Upper lobe of left lung (tissue), 4 donors: ENCODE data around the gene MPRIP.

Experiments
- EP300 ChIP-seq, 4 donors: sonication (generic); formaldehyde crosslinking; IDR thresholded peaks; one replicate each; pipeline ENCODE4 v1.5.1; 2017; ENCODE audit warnings: antibody characterized with exemption in 4 of 4, control low read depth in 2 of 4
- POLR2A ChIP-seq, 4 donors: fragments of 450-650 bp; IDR thresholded peaks; one replicate each; pipeline ENCODE4 v1.5.1; 2016 to 2017; ENCODE audit warnings: antibody characterized with exemption in 4 of 4, mild to moderate bottlenecking in 2 of 4
- POLR2AphosphoS5 ChIP-seq, 2 donors: sonication (generic); formaldehyde crosslinking; IDR thresholded peaks; one replicate each; pipeline ENCODE4 v1.5.1; 2017; ENCODE audit warnings: antibody characterized with exemption in 2 of 2
- TF ChIP-seq, protein P1 (sequence below), 6 experiments: fragments of 450-650 bp in 4 of 6; fragments of 200-600 bp in 2 of 6; sonication (generic) in 2 of 6; IDR thresholded peaks; one replicate each; pipeline ENCODE4 v1.5.1; 2016 to 2019; ENCODE audit warnings: antibody characterized with exemption in 6 of 6

DNA sequence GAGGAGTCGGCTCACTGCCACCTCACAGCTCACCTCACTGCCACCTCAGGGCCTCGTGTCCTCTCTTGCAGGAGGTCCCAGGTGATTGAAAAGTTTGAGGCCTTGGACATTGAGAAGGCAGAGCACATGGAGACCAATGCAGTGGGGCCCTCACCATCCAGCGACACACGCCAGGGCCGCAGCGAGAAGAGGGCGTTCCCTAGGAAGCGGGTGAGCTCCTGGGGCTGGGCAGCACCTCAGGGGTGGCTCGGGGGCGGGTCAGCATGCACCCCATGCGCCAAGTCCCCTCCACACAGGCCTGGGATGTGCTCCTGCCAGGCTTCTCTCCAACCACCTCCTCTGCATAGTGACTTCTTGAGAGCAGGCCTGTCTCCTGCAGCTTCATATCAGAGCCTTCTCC lies 100.3 kb downstream of the MPRIP start:
- TF ChIP-seq EP300 (IDR thresholded peaks at IDR 0.05), result no peak
- TF ChIP-seq, protein P1, sequence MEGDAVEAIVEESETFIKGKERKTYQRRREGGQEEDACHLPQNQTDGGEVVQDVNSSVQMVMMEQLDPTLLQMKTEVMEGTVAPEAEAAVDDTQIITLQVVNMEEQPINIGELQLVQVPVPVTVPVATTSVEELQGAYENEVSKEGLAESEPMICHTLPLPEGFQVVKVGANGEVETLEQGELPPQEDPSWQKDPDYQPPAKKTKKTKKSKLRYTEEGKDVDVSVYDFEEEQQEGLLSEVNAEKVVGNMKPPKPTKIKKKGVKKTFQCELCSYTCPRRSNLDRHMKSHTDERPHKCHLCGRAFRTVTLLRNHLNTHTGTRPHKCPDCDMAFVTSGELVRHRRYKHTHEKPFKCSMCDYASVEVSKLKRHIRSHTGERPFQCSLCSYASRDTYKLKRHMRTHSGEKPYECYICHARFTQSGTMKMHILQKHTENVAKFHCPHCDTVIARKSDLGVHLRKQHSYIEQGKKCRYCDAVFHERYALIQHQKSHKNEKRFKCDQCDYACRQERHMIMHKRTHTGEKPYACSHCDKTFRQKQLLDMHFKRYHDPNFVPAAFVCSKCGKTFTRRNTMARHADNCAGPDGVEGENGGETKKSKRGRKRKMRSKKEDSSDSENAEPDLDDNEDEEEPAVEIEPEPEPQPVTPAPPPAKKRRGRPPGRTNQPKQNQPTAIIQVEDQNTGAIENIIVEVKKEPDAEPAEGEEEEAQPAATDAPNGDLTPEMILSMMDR (IDR thresholded peaks at IDR 0.05), result no peak
- no peak for TF ChIP-seq POLR2AphosphoS5 (IDR thresholded peaks at IDR 0.05)
- TF ChIP-seq POLR2A (IDR thresholded peaks at IDR 0.05), result no peak
